Stimulated activated naive CD4-positive, alpha-beta T cell (primary cell): ENCODE data around the gene ARHGAP24.
"Not testable (repeated sequence)": the region's sequence is repeated elsewhere in the genome, so short reads cannot be mapped to it uniquely, and the experiment has no call there.

Experiments
- DNase-seq, 6 experiments: peaks; one replicate each; lab custom pipeline; 2025; lab: John Stamatoyannopoulos, UW

Gene ARHGAP24

GRCh38 chr4:85518526-85518925 lies 43.6 kb downstream of the ARHGAP24 start:
- not testable (repeated sequence) for DNase-seq

GRCh38 chr4:85520765-85521749 lies 46.1 kb downstream of the ARHGAP24 start:
- DNase-seq, result no peak

GRCh38 chr4:85522277-85522676 lies 47.3 kb downstream of the ARHGAP24 start:
- DNase-seq, result no peak

GRCh38 chr4:85522836-85523235 lies 47.9 kb downstream of the ARHGAP24 start:
- DNase-seq, result no peak

GRCh38 chr4:85527815-85528214 lies 52.9 kb downstream of the ARHGAP24 start:
- no peak for DNase-seq

GRCh38 chr4:85531560-85532341 lies 56.8 kb downstream of the ARHGAP24 start:
- DNase-seq, result no peak

- no peak for DNase-seq
Measured at GRCh38 chr4:85534120-85534519, 59.2 kb downstream of the ARHGAP24 start.

- DNase-seq, result no peak
Measured at GRCh38 chr4:85543832-85544231, 68.9 kb downstream of the ARHGAP24 start.

- DNase-seq, result no peak
Measured at GRCh38 chr4:85544751-85545150, 69.8 kb downstream of the ARHGAP24 start.

GRCh38 chr4:85548116-85548515 lies 73.2 kb downstream of the ARHGAP24 start:
- no peak for DNase-seq

- DNase-seq, result no peak
Measured at GRCh38 chr4:85548841-85549240, 73.9 kb downstream of the ARHGAP24 start.

GRCh38 chr4:85555206-85555605 lies 80.3 kb downstream of the ARHGAP24 start:
- DNase-seq, result no peak

- no peak for DNase-seq
Measured at GRCh38 chr4:85556283-85556682, 81.3 kb downstream of the ARHGAP24 start.

- DNase-seq, result no peak
Measured at GRCh38 chr4:85557016-85557901, 82.3 kb downstream of the ARHGAP24 start.

GRCh38 chr4:85565761-85566480 lies 91.0 kb downstream of the ARHGAP24 start:
- no peak for DNase-seq

- no peak for DNase-seq
Measured at GRCh38 chr4:85569730-85570299, 94.9 kb downstream of the ARHGAP24 start.

GRCh38 chr4:85570388-85570787 lies 95.4 kb downstream of the ARHGAP24 start:
- DNase-seq, result no peak

- DNase-seq, result no peak
Measured at GRCh38 chr4:85571008-85571407, 96.1 kb downstream of the ARHGAP24 start.

GRCh38 chr4:85573270-85573669 lies 98.3 kb downstream of the ARHGAP24 start:
- no peak for DNase-seq

GRCh38 chr4:85577307-85577706 lies 102.4 kb downstream of the ARHGAP24 start:
- no peak for DNase-seq

- no peak for DNase-seq
Measured at GRCh38 chr4:85579942-85580341, 105.0 kb downstream of the ARHGAP24 start.
